G401 (cell line): ENCODE results near the gene FCN1. TPM values are rescaled to one million over a fixed set of nuclear protein-coding genes. Genes with fewer than 3 reads are reported as not detected.

ENCODE experiments used
- DNase-seq: peaks from one replicate; pipeline ENCODE4 v3.0.0-alpha.2; 2015; ENCODE audit warnings: low spot score
- in situ Hi-C: cut with HindIII; loops from 2 replicates; pipeline ENCODE4 v1.10.0; 2016; ENCODE audit warnings: low sequenced_read_pairs, mixed read lengths
- total RNA-seq: library from RNA; depleted of rRNA; stranded (reverse); fragments of >200 nt; shearing (Covaris generic); gene quantifications from 2 replicates; pipeline ENCODE4 v1.2.3, GENCODE V29; 2014

Gene FCN1
- total RNA-seq, 1 experiment from 2014 or later, result not detected

DNA sequence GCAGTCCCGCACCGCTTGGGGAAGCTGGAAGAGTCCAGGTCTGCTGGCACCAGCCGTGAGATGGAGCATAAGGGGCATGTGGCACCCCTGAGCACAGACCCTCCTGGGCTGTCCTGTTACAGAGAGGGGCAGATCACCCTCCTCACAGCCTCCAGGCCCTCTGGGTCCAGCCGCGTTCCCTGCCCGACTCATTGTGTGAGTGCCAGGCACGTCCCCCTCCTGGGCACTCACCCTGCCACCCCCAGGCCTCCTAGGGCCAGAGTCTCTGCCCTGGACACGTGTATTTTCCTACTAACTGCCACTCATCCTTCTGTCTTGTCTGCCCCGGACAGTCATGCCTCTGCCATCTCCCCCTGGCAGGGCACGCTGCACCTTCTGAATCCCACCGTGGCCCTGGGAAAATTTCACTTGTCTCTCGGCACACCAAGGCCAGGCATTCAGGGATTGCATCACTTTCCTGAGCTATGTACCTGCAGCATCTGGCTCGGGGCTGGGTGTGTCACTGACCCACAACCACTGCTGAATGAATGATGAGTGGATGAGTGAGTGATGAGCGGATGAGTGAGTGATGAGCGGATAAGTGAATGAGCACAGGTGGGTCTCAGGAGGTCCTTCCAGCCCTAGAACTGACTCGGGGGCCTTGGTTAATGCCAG lies 21.5 kb upstream of the FCN1 start:
- in situ Hi-C loops, result no loop called here
- no peak for DNase-seq

- in situ Hi-C loops, result no loop called here
- no peak for DNase-seq
Measured at GRCh38 chr9:134938346-134939079, 20.8 kb upstream of the FCN1 start.

DNA sequence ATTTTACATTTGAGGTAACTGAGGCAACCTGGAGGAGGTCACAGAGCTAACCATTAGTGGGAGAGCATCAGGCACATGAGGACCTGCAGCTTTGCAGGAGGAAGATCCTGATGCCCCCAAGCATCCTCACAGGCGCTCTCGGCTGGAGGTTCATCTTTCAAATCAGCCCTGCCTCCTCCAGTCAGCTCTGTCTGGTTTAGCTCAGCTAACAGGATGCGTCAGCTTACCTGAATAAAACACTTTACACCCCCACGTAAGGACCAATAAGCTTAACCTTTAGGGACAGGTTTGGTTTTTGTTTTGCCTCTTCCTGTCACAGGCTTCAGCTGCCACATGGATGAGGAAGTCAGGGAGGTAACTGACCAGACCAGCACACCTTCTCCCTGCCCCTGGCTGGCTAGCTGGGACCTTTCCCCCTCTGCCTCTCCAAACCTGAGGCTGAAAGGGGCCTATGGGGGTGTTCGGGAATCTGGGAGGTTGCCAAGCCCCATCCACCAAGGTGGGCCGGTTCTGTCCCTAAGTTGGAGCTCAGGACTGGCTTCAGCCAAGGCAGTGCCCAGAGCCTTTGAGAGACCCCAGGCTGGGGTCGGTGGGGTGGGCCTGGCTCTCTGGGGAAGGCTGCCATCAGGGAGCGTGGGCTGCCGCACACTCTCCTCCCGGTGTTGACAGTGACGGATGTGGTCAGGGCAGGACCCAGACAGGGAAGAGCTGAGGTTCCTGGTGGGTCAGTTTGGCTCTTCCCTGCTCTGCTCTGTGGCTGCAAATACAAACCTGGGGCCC lies 20.0 kb upstream of the FCN1 start:
- no peak for DNase-seq
- in situ Hi-C loops, result no loop called here

DNA sequence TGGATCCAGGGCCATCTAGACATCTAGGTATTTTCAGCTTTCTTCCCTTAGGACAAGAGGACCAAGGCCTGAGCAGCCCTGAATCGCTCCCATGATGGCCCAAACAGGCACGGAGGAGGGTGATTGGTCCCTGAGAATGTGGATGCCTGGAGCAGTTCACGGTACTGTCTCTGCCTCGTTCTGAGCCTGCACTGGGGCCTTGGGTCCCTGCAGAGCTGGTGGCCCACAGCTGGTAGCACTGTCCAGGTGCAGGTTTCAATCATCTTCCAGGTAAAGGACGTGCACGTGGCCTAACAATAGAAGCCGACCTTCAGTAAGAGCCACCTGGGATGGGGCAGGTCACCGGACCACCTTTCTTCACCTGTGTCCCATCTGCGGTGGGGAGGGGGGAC lies 19.4 kb upstream of the FCN1 start:
- in situ Hi-C loops, result no loop called here
- DNase-seq, result no peak

- in situ Hi-C loops, result no loop called here
- DNase-seq, result no peak
Measured at GRCh38 chr9:134936346-134937163, 18.8 kb upstream of the FCN1 start.

DNA sequence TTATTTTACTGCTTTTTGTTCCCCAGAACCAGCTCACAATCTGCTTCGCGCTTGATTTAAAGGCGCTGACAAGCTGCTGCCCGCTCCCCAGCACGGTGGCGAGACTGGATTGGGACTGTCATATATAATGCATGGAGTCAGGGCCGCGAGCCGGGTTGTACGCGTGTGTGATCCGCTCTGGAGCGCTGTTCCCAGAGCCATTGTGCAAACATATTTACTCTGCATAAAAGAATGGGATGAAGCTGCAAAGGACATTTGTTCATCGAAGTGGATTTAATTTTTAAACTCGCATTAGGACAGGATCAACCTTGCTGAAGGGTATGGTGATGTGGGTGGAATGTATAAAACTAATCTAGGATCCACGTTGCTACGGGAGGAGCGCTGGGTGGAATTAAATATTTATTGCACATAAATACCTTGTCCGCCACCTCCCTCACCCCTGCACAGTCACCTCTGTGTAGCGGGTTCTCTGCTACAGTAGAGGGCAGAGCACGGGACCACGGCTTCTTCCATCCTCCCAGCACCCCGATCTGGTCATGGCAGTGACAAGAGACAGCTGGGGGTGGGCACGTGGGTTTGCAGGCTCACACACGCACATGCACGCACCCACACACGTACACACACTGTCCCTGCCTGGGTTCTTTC lies 18.1 kb upstream of the FCN1 start:
- no peak for DNase-seq
- in situ Hi-C loops, result no loop called here

DNA sequence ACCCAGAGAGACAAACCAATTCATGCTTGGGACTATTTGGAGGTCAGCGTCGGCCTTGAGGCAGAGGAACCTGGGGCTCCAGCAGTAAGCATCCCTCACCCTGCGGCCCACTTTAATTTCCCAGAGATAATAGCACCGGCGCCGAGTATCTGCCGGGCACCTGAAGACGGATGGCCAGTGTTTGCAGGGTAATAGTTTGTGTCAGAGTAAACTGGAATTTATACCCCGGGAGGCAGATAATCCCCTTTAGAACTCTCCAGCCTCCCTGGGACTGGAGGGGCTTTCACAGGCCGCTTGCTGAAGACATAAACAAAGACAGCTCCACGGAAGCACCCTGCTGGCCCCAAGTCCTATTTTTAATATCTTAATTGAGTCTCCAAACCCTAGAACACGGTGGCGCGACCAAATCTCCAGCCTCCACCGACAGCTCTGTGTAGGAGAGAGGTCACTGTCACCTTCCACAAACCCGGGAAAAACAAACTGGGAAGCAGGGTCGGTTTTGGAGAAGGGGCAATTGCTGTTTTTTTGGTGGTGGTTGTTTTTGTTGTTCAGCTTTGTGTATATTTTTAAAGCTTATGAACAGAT lies 17.4 kb upstream of the FCN1 start:
- in situ Hi-C loops, result no loop called here
- no peak for DNase-seq

DNA sequence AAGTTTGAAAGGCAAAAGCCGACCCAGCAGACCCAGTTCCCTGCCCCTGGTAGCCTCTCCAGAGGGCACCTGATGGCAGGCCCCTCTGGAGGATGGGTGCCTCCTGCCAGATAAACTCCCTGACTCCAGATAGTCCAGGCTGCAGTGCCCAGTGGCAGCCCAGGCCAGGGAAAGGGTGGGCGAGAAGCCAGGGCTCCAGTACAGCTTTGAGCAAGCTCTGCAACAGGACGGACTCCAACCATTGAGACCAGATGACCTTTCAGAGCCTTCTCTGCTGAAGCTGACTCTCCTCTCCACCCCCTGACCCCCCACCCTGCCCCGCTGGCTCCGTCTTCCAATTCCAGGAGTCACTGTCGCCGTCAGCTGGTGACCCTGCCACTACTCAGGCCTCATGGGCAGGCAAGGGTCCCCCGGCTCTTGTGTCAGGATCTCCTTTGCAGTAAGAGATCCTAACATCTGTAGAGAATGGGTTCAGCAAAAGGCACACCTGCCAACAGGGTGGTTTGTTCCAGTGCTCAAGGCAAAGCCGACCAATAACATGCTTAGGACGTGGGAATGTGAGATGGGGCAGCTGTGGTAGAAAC lies 15.5 kb upstream of the FCN1 start:
- in situ Hi-C loops, result no loop called here
- no peak for DNase-seq

DNA sequence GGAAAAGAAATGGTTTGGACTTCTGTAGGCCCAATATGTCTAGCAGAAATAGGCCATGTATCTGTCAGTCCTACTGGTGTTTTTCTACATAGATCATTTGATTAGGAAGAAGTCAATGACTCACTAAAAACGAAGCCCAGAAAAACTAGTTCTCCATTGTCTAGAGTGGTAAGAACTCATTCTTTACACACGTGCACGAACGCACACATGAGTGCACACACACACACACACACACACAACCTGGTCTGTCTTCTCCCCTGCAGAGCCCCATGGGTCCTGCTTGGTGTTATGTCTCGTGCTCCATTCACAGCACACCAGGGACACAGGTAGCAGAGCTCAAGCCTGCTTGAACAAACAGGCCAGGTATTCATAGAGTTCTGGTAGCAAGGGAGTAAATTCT lies 14.9 kb upstream of the FCN1 start:
- DNase-seq, result no peak
- in situ Hi-C loops, result no loop called here

GRCh38 chr9:134932171-134932570 lies 14.5 kb upstream of the FCN1 start:
- DNase-seq, result no peak
- in situ Hi-C loops, result no loop called here

DNA sequence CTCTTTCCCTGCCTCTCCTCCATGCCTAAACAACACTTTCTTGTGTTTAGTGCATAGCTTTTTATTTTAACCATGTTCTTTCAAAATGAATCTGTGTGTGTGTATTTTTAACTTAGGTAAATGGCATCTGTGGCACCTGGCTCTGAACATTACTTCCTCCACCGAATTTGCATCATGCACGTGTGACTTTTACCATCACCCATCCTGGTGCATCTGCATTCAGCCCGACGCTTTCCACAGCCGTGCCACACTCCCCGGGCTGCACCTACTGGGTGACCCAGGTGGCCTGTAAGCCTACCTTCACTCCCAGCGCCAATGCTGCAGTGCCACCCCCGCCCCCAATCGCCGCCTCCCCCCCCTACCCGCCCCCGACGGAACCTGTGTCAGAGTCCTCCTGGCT lies 12.7 kb upstream of the FCN1 start:
- no peak for DNase-seq
- in situ Hi-C loops, result no loop called here

GRCh38 chr9:134929193-134930158 lies 11.8 kb upstream of the FCN1 start:
- in situ Hi-C loops, result no loop called here
- no peak for DNase-seq

DNA sequence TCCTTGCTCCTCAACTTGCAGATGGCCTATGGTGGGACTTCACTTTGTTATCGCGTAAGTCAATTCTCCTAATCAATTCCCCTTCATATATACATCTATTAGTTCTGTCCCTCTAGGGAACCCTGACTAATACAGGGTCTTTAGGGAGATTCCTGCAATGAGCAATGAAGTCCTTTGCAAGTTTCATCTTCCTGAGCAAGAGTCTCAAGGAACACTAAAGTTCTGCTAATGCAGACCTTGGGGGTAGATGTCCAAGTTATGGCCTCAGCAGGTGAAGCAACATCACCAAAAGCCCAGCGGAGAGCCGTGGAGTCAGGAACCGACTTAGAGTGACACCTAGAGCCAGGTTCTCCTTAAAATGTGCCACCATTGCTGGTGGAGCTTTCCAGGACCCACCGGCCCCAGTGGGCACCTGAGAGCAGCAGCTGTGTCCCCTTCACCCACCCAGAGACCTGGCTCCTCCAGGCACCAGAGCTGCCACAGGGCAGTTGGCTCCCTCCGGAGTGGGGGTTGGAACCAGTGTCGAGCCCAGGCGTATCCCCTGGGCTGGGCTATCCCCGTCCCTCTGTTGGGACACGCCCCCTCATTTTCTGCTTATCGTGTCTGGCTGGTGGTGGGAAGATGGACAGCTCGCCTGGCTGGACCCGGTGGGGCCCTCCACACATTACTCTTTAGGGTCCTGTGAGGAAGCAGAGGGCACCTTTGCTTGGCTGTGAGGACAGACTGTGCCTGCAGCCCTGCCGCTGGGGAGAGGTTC lies 10.9 kb upstream of the FCN1 start:
- no peak for DNase-seq
- in situ Hi-C loops, result no loop called here

GRCh38 chr9:134925011-134925511 lies 7.3 kb upstream of the FCN1 start:
- DNase-seq, result no peak
- in situ Hi-C loops, result no loop called here

- in situ Hi-C loops, result no loop called here
Measured at GRCh38 chr9:134923466-134923865, 5.8 kb upstream of the FCN1 start.

DNA sequence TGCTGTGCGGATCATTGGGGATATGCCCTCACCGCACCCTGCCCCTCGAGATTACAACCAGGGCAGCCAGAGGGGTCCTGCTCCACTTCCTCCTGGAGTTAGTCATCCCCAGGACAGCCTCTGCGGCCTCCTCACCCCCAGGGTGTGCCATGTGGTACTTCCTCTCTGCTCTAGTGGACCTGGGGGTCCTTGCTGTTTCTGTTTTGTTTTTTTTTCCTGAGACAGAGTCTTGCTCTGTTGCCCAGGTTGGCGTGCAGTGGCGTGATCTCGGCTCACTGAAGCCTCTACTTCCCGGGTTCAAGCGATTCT lies 5.2 kb upstream of the FCN1 start:
- DNase-seq, result no peak
- in situ Hi-C loops, result no loop called here

More at GRCh38 chr9:134923466-134923865, 5.8 kb upstream of the FCN1 start:
- DNase-seq, result no peak
